ENCODE data around the gene DOCK10. TPM values are rescaled to one million over a fixed set of nuclear protein-coding genes. Genes with fewer than 3 reads are reported as not detected.

DOCK10 gene
- total and polyA plus RNA-seq, 8 donors, result 0.89 to 33.8 (median 3.2) TPM

GRCh38 chr2:224849264-224849663 is 193.0 kb downstream of the DOCK10 start:
- H3K36me3 ChIP-seq, result peaks cover 0 to 13% (median 5%) of the 10 kb centered on the region in 4 donors
- H3K27ac ChIP-seq, result no peak overlapping the region
- 59 to 81% (median 69%) methylated on average over 6 of the region's 6 CpGs for whole genome bisulfite sequencing, 5 donors
- no peak for TF ChIP-seq POLR2AphosphoS5 (IDR thresholded peaks at IDR 0.05)
- TF ChIP-seq EP300 (IDR thresholded peaks at IDR 0.05), result no peak
- no peak for TF ChIP-seq POLR2A (IDR thresholded peaks at IDR 0.05)
- TF ChIP-seq CTCF (IDR thresholded peaks at IDR 0.05), result no peak
- intact Hi-C loops (cut with DNase I; ENCODE audit: low total_unique reads), result no loop called here
- no peaks in the 10 kb centered on the region for H3K4me1 ChIP-seq
- DNase-seq, result peak in 1 of 2 donors; percentile 12
- no peaks in the 10 kb centered on the region for H3K9me3 ChIP-seq
- H3K27me3 ChIP-seq, result no peaks in the 10 kb centered on the region
- H3K4me3 ChIP-seq, result no peak overlapping the region

- intact Hi-C loops (cut with DNase I; ENCODE audit: low total_unique reads), result no loop called here
- Histone ChIP-seq H3K9me3 (no peaks in the 10 kb centered on the region), H3K36me3 (peaks cover 0 to 15% (median 7%) of the 10 kb centered on the region in 4 donors), H3K27me3 (no peaks in the 10 kb centered on the region), H3K4me1 (no peaks in the 10 kb centered on the region), H3K27ac (no peak overlapping the region), H3K4me3 (no peak overlapping the region)
- no peak for TF ChIP-seq POLR2A (IDR thresholded peaks at IDR 0.05)
- no peak for TF ChIP-seq CTCF (IDR thresholded peaks at IDR 0.05)
- TF ChIP-seq EP300 (IDR thresholded peaks at IDR 0.05), result no peak
- WGBS, 5 donors, result 49 to 64% (median 57%) methylated on average over 7 of the region's 7 CpGs
- DNase-seq, result peak in 1 of 2 donors; percentile 76
Measured at GRCh38 chr2:224847961-224848850, 194.1 kb downstream of the DOCK10 start.

GRCh38 chr2:224847381-224847780 is 194.9 kb downstream of the DOCK10 start:
- DNase-seq, result peak in 1 of 2 donors; percentile 58
- Histone ChIP-seq H3K27ac (no peak overlapping the region), H3K9me3 (no peaks in the 10 kb centered on the region), H3K27me3 (no peaks in the 10 kb centered on the region), H3K36me3 (peaks cover 0 to 19% (median 11%) of the 10 kb centered on the region in 4 donors), H3K4me3 (no peak overlapping the region), H3K4me1 (no peaks in the 10 kb centered on the region)
- TF ChIP-seq POLR2AphosphoS5 (IDR thresholded peaks at IDR 0.05) (no peak), CTCF (IDR thresholded peaks at IDR 0.05) (no peak), EP300 (IDR thresholded peaks at IDR 0.05) (no peak), POLR2A (IDR thresholded peaks at IDR 0.05) (no peak)
- intact Hi-C loops (cut with DNase I; ENCODE audit: low total_unique reads), result no loop called here
- WGBS, 5 donors, result 82 to 89% (median 88%) methylated on average over 2 of the region's 2 CpGs

GRCh38 chr2:224846686-224847085 is 195.6 kb downstream of the DOCK10 start:
- intact Hi-C loops (cut with DNase I; ENCODE audit: low total_unique reads), result no loop called here
- Histone ChIP-seq H3K9me3 (no peaks in the 10 kb centered on the region), H3K27me3 (no peaks in the 10 kb centered on the region), H3K36me3 (peaks cover 0 to 20% (median 11%) of the 10 kb centered on the region in 4 donors), H3K27ac (no peak overlapping the region), H3K4me1 (no peaks in the 10 kb centered on the region), H3K4me3 (no peak overlapping the region)
- TF ChIP-seq POLR2A (IDR thresholded peaks at IDR 0.05), result no peak
- DNase-seq, result peak in 1 of 2 donors; percentile 7
- 74 to 83% (median 78%) methylated on average over 5 of the region's 5 CpGs for WGBS, 5 donors

- 71 to 87% (median 79%) methylated on average over 4 of the region's 4 CpGs for WGBS, 5 donors
- intact Hi-C loops (cut with DNase I; ENCODE audit: low total_unique reads), result no loop called here
- H3K36me3 ChIP-seq, result peaks cover 0 to 22% (median 11%) of the 10 kb centered on the region in 4 donors
Measured at GRCh38 chr2:224846161-224846560, 196.1 kb downstream of the DOCK10 start.

More at GRCh38 chr2:224846161-224846560, 196.1 kb downstream of the DOCK10 start:
- Histone ChIP-seq H3K9me3 (no peaks in the 10 kb centered on the region), H3K4me3 (no peak overlapping the region), H3K27ac (no peak overlapping the region), H3K4me1 (no peaks in the 10 kb centered on the region), H3K27me3 (no peaks in the 10 kb centered on the region)
- TF ChIP-seq POLR2AphosphoS5 (IDR thresholded peaks at IDR 0.05) (no peak), CTCF (IDR thresholded peaks at IDR 0.05) (no peak), POLR2A (IDR thresholded peaks at IDR 0.05) (no peak), EP300 (IDR thresholded peaks at IDR 0.05) (no peak)
- no peak for DNase-seq

All from stomach (tissue), 9 donors.